GM18517 (cell line): ENCODE data around the gene TGFB2.

Experiments used
- ATAC-seq: cut with Tn5 transposase; IDR thresholded peaks from one replicate; pipeline ENCODE4 v1.9.1; 2021; ENCODE audit warnings: mild to moderate bottlenecking, moderate library complexity; ENCODE audit not compliant: unreplicated experiment

The TGFB2 gene

GRCh38 chr1:218415726-218416125 is 70.6 kb downstream of the TGFB2 start:
- no peak for ATAC-seq

DNA sequence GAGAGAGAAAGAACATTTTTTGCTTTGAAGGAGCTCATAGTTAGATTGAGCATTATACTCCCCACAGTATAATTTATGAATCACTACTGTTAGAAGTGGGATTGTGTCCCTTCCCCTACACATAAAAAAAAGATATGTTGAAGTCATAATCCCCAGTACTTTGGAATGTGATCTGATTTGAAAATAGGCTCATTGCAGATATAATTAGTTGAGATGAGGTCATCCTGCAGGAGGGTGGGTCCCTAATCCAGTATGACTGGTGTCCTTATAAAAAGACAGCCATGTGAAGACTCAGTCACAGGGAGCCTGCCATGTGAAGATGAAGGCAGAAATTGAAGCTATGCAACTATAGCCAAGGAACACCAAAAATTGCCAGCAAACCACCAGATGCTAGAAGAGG is 76.4 kb downstream of the TGFB2 start:
- ATAC-seq, result no peak

GRCh38 chr1:218424502-218424901 is 79.4 kb downstream of the TGFB2 start:
- ATAC-seq, result no peak

DNA sequence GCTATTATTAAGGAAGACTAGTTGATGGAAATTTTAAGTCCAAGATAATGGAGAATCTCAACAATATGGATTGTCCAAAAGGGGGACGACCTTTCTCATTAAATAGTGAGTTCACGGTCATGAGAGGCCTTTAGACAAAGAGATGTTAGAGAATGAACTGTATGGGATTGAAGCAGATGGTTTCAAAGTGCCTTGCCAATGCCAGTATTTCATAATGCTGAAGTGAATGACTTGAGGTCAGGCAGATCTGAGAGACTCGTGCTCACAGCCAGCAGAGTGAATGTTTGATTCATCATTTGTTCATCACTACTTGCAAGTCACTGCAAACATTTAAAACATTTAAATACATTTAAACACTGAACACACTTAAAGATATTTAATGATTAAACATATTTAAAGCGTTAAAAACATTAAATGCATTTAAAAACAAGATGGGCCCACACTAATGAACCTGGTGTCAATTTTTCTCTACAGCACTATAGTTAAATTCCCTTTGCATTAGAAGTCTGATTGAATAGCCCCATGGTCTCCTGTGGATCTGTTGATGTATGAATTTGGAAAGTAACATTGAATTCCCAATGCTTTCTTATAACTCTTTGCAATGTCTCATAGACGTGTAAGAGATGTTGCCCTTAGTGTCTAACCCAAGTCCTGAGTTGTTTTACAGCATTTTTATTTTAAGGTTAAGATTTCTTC is 80.7 kb downstream of the TGFB2 start:
- no peak for ATAC-seq

DNA sequence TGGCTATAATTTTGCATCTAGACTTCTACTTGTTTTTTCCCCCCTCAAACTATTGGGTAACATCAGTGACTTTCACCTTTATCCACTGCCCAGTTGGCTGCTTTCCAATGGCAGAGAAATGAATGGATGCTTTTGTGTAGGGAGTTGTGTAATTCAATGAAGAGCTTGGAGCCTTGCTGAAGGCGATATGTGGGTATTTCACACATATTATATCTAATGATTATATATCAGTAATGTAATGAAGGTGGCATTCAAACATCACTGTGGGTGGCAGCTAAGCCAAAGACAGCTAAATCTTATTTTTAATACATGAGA is 81.2 kb downstream of the TGFB2 start:
- no peak for ATAC-seq

GRCh38 chr1:218429301-218429700 is 84.2 kb downstream of the TGFB2 start:
- ATAC-seq, result no peak

GRCh38 chr1:218430346-218430745 is 85.2 kb downstream of the TGFB2 start:
- ATAC-seq, result no peak

GRCh38 chr1:218430822-218431221 is 85.7 kb downstream of the TGFB2 start:
- no peak for ATAC-seq

DNA sequence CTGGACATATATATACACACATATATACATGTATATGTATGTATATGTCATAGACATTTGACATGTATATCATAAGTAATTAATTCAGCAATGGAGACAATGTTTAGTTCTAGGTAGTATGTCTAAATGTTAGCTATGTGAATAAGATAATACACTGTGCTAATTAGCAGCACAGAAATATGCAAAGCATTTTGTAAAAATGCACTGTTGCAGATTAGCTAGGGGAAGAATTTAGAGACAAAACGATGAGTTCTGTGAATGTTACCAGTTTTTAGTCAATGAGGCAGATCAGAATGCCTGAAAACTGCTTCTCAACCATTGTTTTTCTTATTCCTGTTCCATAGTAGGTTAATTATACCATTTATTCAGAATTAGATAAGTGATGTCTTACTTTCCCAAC is 86.3 kb downstream of the TGFB2 start:
- ATAC-seq, result no peak

DNA sequence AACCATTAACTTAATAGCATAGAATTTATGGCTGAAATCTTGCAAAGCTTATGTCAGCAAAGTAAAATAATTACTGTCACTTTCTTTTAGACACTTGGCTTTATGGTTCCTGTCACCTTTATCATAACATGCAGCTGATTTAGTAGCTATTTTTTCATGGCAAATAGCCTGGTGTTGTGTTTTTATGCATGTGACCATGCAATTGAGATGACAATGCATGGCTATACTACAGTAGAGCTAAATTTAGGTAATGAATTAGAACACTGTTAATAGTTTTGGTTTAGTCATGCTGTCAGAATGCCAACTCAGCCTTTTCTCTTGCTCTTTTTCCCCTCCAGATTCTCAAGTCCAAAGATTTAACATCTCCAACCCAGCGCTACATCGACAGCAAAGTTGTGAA is 88.6 kb downstream of the TGFB2 start:
- ATAC-seq, result no peak

GRCh38 chr1:218435528-218435927 is 90.4 kb downstream of the TGFB2 start:
- no peak for ATAC-seq

DNA sequence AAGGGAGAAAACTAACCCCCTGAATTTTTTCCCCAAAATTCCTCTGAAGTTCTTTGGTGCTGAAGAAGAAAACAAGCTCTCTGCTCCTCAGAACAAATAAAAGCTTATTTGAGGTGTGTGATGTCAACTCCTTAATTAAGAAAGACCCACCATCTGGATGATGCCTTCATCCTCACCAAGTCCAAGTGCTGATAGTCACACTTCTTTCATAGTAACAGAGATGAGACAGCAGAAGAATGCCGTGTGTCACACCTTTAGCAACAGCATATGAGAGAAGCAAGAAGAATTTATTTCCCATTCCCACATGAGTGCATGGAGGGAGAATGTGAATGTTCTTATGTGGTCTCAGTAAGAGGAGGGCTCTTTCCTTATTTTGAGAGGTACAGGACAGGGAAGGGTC is 91.2 kb downstream of the TGFB2 start:
- ATAC-seq, result no peak

DNA sequence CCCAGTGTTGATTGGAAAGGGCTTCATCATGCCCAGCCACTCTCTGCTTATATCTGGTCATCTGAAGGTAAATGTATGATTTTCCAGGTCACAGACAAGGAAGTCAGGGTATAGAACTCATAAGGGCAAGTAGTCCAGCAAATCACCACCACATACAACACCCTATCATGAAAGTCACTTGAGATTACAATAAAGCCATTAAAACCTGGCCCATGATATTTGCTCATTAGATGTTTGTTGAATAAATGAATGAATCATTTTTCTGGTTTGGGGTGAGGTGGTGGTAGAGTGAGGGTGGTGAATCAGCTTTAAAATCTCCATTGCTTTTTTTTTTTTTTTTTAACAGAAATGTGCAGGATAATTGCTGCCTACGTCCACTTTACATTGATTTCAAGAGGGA is 91.9 kb downstream of the TGFB2 start:
- no peak for ATAC-seq

GRCh38 chr1:218439541-218440295 is 94.6 kb downstream of the TGFB2 start:
- ATAC-seq, result no peak

GRCh38 chr1:218443255-218443654 is 98.1 kb downstream of the TGFB2 start:
- ATAC-seq, result no peak

DNA sequence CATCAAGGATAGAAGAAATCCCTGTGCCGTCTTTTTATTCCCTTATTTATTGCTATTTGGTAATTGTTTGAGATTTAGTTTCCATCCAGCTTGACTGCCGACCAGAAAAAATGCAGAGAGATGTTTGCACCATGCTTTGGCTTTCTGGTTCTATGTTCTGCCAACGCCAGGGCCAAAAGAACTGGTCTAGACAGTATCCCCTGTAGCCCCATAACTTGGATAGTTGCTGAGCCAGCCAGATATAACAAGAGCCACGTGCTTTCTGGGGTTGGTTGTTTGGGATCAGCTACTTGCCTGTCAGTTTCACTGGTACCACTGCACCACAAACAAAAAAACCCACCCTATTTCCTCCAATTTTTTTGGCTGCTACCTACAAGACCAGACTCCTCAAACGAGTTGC is 99.0 kb downstream of the TGFB2 start:
- no peak for ATAC-seq

DNA sequence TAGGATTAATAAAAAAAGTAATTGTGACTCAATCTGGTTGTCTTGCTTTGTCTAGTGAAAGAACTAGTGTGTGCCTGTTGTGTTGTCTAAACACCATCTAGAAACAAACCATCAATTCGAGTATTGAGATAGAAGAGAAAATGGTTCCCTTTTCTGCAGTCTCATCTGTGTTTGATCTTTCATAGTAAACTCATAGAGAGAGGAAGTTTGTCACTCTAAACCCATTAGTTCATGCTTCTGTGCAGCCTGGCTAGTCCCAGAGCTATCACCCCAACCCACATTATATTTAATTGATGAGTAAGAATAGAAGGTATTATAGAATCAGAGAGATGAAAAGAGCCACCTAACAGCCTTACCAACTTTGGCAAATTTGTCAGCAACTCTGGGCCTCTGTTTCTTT is 99.5 kb downstream of the TGFB2 start:
- ATAC-seq, result no peak

DNA sequence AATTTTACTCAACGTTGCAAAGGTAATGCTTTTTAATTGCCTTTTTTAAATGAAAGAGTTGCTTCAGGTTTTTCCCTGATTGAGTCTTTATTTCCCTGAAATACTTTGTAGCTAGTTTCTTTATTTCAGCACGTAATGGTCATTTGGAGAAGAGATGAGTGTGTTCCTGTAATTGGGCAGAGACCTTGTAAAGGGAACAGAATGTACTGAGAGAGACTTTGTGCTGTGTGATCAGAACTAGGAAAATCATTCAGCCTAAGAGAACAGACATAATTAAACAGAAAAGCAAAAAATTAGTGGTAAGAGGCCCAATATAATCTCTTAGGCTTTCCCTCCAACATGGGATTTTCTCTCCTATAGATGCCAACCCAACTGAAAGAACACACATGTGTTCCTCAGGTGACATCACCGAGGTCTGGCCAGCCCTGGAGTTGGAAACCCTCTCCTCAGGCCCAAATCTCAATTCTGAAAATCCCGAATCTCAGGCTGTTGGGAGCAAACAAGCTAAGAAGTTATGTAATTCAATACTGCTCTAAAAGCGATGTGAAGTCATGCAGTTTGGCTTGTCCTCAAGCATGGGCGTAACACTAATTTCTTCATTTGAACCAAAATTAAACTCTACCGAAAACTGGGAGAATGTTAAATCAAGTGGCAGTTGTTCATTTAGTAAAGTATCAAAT is 102.0 kb downstream of the TGFB2 start:
- ATAC-seq, result no peak

- ATAC-seq, result no peak
Measured at GRCh38 chr1:218451415-218451814, 106.3 kb downstream of the TGFB2 start.

DNA sequence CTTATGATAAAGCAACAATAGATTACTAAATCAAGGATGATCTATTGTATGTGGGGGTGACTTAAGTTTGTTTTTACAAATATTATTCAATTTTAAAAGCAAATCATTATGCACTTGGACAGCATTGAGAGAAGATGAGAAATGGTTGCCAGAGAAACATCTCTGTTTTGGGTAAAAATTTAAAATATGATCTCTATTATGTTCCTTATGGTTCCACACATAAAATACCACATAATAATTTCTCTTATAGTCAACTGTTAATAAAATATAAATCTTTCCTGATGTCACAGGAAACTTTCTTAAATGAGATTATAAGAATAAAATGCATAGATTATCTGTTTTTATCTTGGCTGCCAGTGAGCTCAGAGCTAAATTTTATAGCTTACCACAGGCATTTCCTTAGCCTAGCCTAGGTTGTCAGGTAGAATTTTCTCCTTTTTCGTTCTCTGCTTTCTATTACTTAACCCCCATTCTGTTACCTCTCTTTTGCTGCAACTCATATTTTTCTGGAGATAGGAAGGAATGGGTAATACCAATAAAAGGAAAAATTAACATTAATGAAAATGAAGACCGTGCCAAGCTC is 109.7 kb downstream of the TGFB2 start:
- ATAC-seq, result no peak

DNA sequence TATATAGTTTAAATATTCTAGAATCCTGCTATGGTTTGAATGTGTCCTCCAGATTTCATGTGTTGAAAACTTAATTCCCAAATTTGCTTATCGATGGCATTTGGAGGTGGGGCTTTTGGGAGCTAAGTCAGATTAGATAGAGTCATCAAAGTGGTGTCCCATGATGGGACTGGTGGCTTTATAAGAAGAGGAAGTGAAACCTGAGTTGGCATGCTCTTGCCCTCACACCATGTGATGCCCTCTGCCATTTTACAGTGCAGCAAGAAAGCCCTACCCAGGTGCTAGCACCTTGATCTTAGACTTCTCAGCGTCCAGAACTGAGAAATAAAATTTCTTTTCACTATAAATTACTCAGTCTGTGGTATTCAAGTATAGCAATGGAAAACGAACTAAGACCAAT is 111.3 kb downstream of the TGFB2 start:
- peak; percentile 57 for ATAC-seq

DNA sequence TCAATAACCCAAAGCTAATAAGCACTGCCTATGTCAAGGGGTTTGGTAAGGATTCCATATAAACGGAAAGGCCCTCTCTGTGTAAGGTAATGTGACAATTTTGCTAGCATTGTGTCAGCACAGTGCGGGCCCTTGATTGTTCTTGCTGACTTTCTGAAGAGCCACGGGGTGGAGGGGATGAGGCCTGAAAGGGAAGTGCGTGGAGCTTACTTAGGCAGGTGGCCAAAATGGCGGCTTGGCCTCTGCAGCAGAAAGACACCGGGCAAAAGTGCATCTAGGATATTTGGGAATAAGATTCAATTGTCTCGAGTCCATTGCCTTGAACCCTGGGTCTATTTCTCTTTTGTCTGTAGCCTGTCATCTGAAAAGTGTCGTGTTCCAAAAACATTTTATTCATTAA is 114.3 kb downstream of the TGFB2 start:
- ATAC-seq, result no peak
